Lower lobe of right lung (tissue), 2 donors: Measurements from ENCODE around the gene MTCL1. TPM values are rescaled to one million over a fixed set of nuclear protein-coding genes. Genes with fewer than 3 reads are reported as not detected.

ENCODE experiments used
- ATAC-seq, 2 donors: fragments of 200-7000 bp; cut with Tn5 transposase; one replicate each; pipeline ENCODE4 v1.9.1; 2020 to 2022; ENCODE audit warnings: mild to moderate bottlenecking in 2 of 2, moderate library complexity in 2 of 2
- DNase-seq: peaks from one replicate; pipeline ENCODE4 v3.0.0-alpha.2; 2020
- H3K27ac ChIP-seq: fragments of 200-600 bp; one replicate; pipeline ENCODE4 v1.8.0; 2022
- H3K27me3 ChIP-seq: fragments of 200-600 bp; one replicate; pipeline ENCODE4 v1.8.0; 2022; ENCODE audit warnings: low read depth
- H3K36me3 ChIP-seq: fragments of 200-600 bp; one replicate; pipeline ENCODE4 v1.8.0; 2022; ENCODE audit warnings: mild to moderate bottlenecking
- H3K4me1 ChIP-seq: fragments of 200-600 bp; one replicate; pipeline ENCODE4 v1.8.0; 2022
- H3K4me3 ChIP-seq: fragments of 200-600 bp; one replicate; pipeline ENCODE4 v1.8.0; 2022; ENCODE audit warnings: mild to moderate bottlenecking
- H3K9me3 ChIP-seq: fragments of 200-600 bp; one replicate; pipeline ENCODE4 v1.8.0; 2022
- CTCF ChIP-seq: fragments of 200-600 bp; IDR thresholded peaks from one replicate; pipeline ENCODE4 v1.8.0; 2022; ENCODE audit warnings: antibody characterized with exemption, mild to moderate bottlenecking
- intact Hi-C: fragments of 100-400 bp; cut with DNase I; formaldehyde crosslinking; loops from one replicate; pipeline ENCODE4 v1.11.0; 2022
- total RNA-seq: library from RNA; stranded (reverse); fragmentation: NEBNext Ultra II Directional; extraction: Animal tissue kit (Norgen Biotek cat#: 25700); gene quantifications from one replicate; pipeline ENCODE4 v1.2.1, GENCODE V29; 2021
- donor health status: DM: no; HTN: yes; CAD: no; lungs with severe emphysema.

Gene MTCL1
- total RNA-seq, 1 donor from 2014 or later = 7.9 TPM

GRCh38 chr18:8735274-8735673 lies 29.9 kb downstream of the MTCL1 start:
- ATAC-seq (no peak), DNase-seq (no peak)
- H3K27me3 ChIP-seq = no peaks in the 10 kb centered on the region
- H3K27ac ChIP-seq = no peak overlapping the region
- H3K36me3 ChIP-seq = no peaks in the 10 kb centered on the region
- H3K4me3 ChIP-seq = no peak overlapping the region
- H3K4me1 ChIP-seq = no peaks in the 10 kb centered on the region
- TF ChIP-seq CTCF = no peak
- H3K9me3 ChIP-seq = no peaks in the 10 kb centered on the region
- intact Hi-C loops = no loop called here

GRCh38 chr18:8741117-8741516 lies 35.8 kb downstream of the MTCL1 start:
- H3K4me1 ChIP-seq = no peaks in the 10 kb centered on the region
- no peaks in the 10 kb centered on the region for H3K9me3 ChIP-seq
- intact Hi-C loops = no loop called here
- TF ChIP-seq CTCF = no peak
- ATAC-seq = no peak
- H3K27ac ChIP-seq = no peak overlapping the region
- no peak for DNase-seq
- no peaks in the 10 kb centered on the region for H3K36me3 ChIP-seq
- H3K27me3 ChIP-seq = no peaks in the 10 kb centered on the region
- H3K4me3 ChIP-seq = no peak overlapping the region

- ATAC-seq = no peak
Measured at GRCh38 chr18:8741532-8741931, 36.2 kb downstream of the MTCL1 start.

GRCh38 chr18:8742387-8743361 lies 37.3 kb downstream of the MTCL1 start:
- ATAC-seq (no peak), DNase-seq (no peak)
- intact Hi-C loops = no loop called here
- Histone ChIP-seq H3K36me3 (no peaks in the 10 kb centered on the region), H3K27ac (no peak overlapping the region), H3K27me3 (no peaks in the 10 kb centered on the region), H3K9me3 (no peaks in the 10 kb centered on the region), H3K4me1 (no peaks in the 10 kb centered on the region), H3K4me3 (no peak overlapping the region)
- no peak for TF ChIP-seq CTCF

More at GRCh38 chr18:8741532-8741931, 36.2 kb downstream of the MTCL1 start:
- no peaks in the 10 kb centered on the region for H3K4me1 ChIP-seq
- H3K36me3 ChIP-seq = no peaks in the 10 kb centered on the region
- no peaks in the 10 kb centered on the region for H3K27me3 ChIP-seq
- no peak overlapping the region for H3K27ac ChIP-seq
- DNase-seq = no peak
- no peak overlapping the region for H3K4me3 ChIP-seq
- no peak for TF ChIP-seq CTCF
- no peaks in the 10 kb centered on the region for H3K9me3 ChIP-seq
- intact Hi-C loops = no loop called here

GRCh38 chr18:8744038-8744437 lies 38.7 kb downstream of the MTCL1 start:
- no peak overlapping the region for H3K4me3 ChIP-seq
- ATAC-seq = no peak
- no peak for TF ChIP-seq CTCF
- no peak for DNase-seq
- no peak overlapping the region for H3K27ac ChIP-seq
- no peaks in the 10 kb centered on the region for H3K9me3 ChIP-seq
- intact Hi-C loops = no loop called here
- no peaks in the 10 kb centered on the region for H3K27me3 ChIP-seq
- H3K36me3 ChIP-seq = no peaks in the 10 kb centered on the region
- H3K4me1 ChIP-seq = no peaks in the 10 kb centered on the region
